A673 (cell line): ENCODE results near the gene ANKRD9. TPM values are rescaled to one million over a fixed set of nuclear protein-coding genes. Genes with fewer than 3 reads are reported as not detected.

Source experiments
- BruUV-seq: library from RNA; stranded (reverse); fragments of 400-500 nt; replicated peaks from 2 replicates; lab custom pipeline; 2021; lab: Mats Ljungman, UMichigan
- CTCF ChIA-PET: fragments of 300-600 bp; sonication (Branson Sonifier 250); formaldehyde crosslinking; loops from one replicate; lab custom pipeline; 2022; ENCODE audit warnings: antibody characterized with exemption; lab: Charles Lee
- POLR2A ChIA-PET: fragments of 300-600 bp; sonication (Branson Sonifier 250); formaldehyde crosslinking; loops from one replicate; lab custom pipeline; 2022; ENCODE audit warnings: antibody characterized with exemption; ENCODE audit not compliant: low non-redundant PET; lab: Charles Lee
- DNase-seq: peaks from one replicate; pipeline ENCODE4 v3.0.0-alpha.2; 2015; ENCODE audit warnings: low spot score
- H3K27ac ChIP-seq: fragments of 200-600 bp; sonication (generic); 2 replicates; pipeline ENCODE4 v1.5.1; 2016; ENCODE audit warnings: mixed run types, low read depth, mild to moderate bottlenecking, mixed read lengths, antibody characterized with exemption, low read length; ENCODE audit not compliant: poor library complexity, severe bottlenecking
- H3K27me3 ChIP-seq: fragments of 200-600 bp; sonication (generic); replicated peaks from 2 replicates; pipeline ENCODE4 v1.6.1; 2017; ENCODE audit warnings: mixed run types, low read depth, mild to moderate bottlenecking, mixed read lengths, antibody characterized with exemption, low read length; ENCODE audit not compliant: insufficient read depth, poor library complexity
- H3K36me3 ChIP-seq: fragments of 200-600 bp; sonication (generic); 2 replicates; pipeline ENCODE4 v1.6.1; 2016; ENCODE audit warnings: mixed run types, mild to moderate bottlenecking, mixed read lengths, antibody characterized with exemption, low read length; ENCODE audit not compliant: insufficient read depth, poor library complexity, severe bottlenecking
- H3K4me1 ChIP-seq: fragments of 200-600 bp; sonication (generic); 2 replicates; pipeline ENCODE4 v1.6.1; 2017; ENCODE audit warnings: mixed run types, mild to moderate bottlenecking, mixed read lengths, antibody characterized with exemption, low read length; ENCODE audit not compliant: insufficient read depth, poor library complexity, severe bottlenecking
- H3K4me3 ChIP-seq: fragments of 200-600 bp; sonication (generic); 2 replicates; pipeline ENCODE4 v1.5.1; 2016; ENCODE audit warnings: low read depth, mixed run types, mild to moderate bottlenecking, mixed read lengths, low read length; ENCODE audit not compliant: poor library complexity, severe bottlenecking
- H3K9me3 ChIP-seq: fragments of 200-600 bp; sonication (generic); 2 replicates; pipeline ENCODE4 v1.6.1; 2016; ENCODE audit warnings: mixed run types, low read depth, mild to moderate bottlenecking, mixed read lengths, antibody characterized with exemption, low read length; ENCODE audit not compliant: poor library complexity, severe bottlenecking
- CTCF ChIP-seq: fragments of 300-800, 200-600 bp; sonication (generic); conservative IDR thresholded peaks from 2 replicates; pipeline ENCODE4 v1.5.1; 2017; ENCODE audit warnings: low read depth, mild to moderate bottlenecking, antibody characterized with exemption, low read length, moderate library complexity, mixed read lengths
- EZH2 ChIP-seq: fragments of 200-600 bp; sonication (generic); IDR thresholded peaks from 2 replicates; pipeline ENCODE4 v1.6.1; 2017; ENCODE audit warnings: borderline replicate concordance, low read depth, mild to moderate bottlenecking, mixed read lengths, antibody characterized with exemption, low read length; ENCODE audit not compliant: poor library complexity, severe bottlenecking
- intact Hi-C: fragments of 100-400 bp; cut with micrococcal nuclease; formaldehyde crosslinking; loops from one replicate; pipeline ENCODE4 v1.10.0; 2022; ENCODE audit not compliant: unreplicated experiment
- total RNA-seq: library from RNA; stranded (reverse); gene quantifications from 2 replicates; pipeline ENCODE4 v1.2.3, GENCODE V29; 2021

Gene ANKRD9
- total RNA-seq, 1 experiment from 2014 or later = 28.0 TPM

GRCh38 chr14:102481371-102481770 lies 28.2 kb downstream of the ANKRD9 start:
- BruUV-seq = no TSS peak
- no peak for TF ChIP-seq CTCF
- TF ChIP-seq EZH2 = no peak
- DNase-seq = no peak
- H3K4me3 ChIP-seq = no peak overlapping the region
- H3K27ac ChIP-seq = no peak overlapping the region
- H3K4me1 ChIP-seq = no peaks in the 10 kb centered on the region
- no peaks in the 10 kb centered on the region for H3K27me3 ChIP-seq
- intact Hi-C loops = no loop called here
- H3K36me3 ChIP-seq = no peaks in the 10 kb centered on the region
- ChIA-PET POLR2A (no interaction called here), CTCF (no interaction called here)
- H3K9me3 ChIP-seq = no peaks in the 10 kb centered on the region

GRCh38 chr14:102479777-102480176 lies 29.8 kb downstream of the ANKRD9 start:
- no peak for TF ChIP-seq CTCF
- no peak for TF ChIP-seq EZH2
- ChIA-PET CTCF (no interaction called here), POLR2A (no interaction called here)
- no peaks in the 10 kb centered on the region for H3K4me1 ChIP-seq
- no peak for DNase-seq
- intact Hi-C loops = no loop called here
- H3K27me3 ChIP-seq = no peaks in the 10 kb centered on the region
- H3K36me3 ChIP-seq = no peaks in the 10 kb centered on the region
- no TSS peak for BruUV-seq
- no peaks in the 10 kb centered on the region for H3K9me3 ChIP-seq
- no peak overlapping the region for H3K4me3 ChIP-seq
- H3K27ac ChIP-seq = no peak overlapping the region

- intact Hi-C loops = no loop called here
- no peaks in the 10 kb centered on the region for H3K4me1 ChIP-seq
- no peaks in the 10 kb centered on the region for H3K36me3 ChIP-seq
- CTCF ChIA-PET = no interaction called here
- TF ChIP-seq EZH2 (no peak), CTCF (no peak)
- no TSS peak for BruUV-seq
- POLR2A ChIA-PET = no interaction called here
- H3K9me3 ChIP-seq = no peaks in the 10 kb centered on the region
- no peaks in the 10 kb centered on the region for H3K27me3 ChIP-seq
- H3K4me3 ChIP-seq = no peak overlapping the region
- no peak overlapping the region for H3K27ac ChIP-seq
- DNase-seq = no peak
These were observed 30.5 kb downstream of the ANKRD9 start for GRCh38 chr14:102479107-102479506.
